Measurements from ENCODE around the gene OR7A17.

DNA sequence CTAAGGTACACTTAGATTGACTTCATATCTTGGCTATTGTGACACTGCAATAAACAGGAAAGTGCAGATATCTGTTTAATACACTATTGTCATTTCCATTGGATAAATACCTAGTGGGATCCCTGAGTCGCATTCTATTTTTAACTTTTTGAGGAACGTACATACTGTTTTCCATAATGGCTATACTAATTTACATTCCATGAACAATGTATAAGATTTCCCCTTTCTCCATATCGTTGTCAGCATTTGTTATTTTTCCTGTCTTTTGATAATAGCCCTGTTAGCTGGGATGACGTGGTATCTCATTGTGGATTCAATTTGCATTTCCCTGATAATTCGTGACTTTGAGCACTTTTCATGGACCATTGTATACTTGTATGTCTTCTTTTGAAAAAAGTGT lies 17.4 kb downstream of the OR7A17 start:
- TF ChIP-seq POLR2A (IDR thresholded peaks at IDR 0.05; ENCODE audit: low read length): no peak
- no peak for TF ChIP-seq GATA1 (IDR thresholded peaks at IDR 0.05; ENCODE audit: low read depth, low read length)
